ENCODE measurements around the gene ZCCHC13. TPM values are rescaled to one million over a fixed set of nuclear protein-coding genes. Genes with fewer than 3 reads are reported as not detected.

ZCCHC13 gene
- total RNA-seq, 3 donors from 2014 or later = not detected

GRCh38 chrX:74292808-74293123, 11.2 kb upstream of the ZCCHC13 start:
- H3K4me1 ChIP-seq = no peaks in the 10 kb centered on the region
- no peaks in the 10 kb centered on the region for H3K9me3 ChIP-seq
- no peak for DNase-seq (ENCODE audit: low spot score in 2 of 2)
- intact Hi-C loops (cut with DNase I; ENCODE audit: low total_unique reads) = no loop called here
- peak overlapping the region; percentile 90 to 94 for H3K27ac ChIP-seq
- H3K4me3 ChIP-seq = peak overlapping the region; percentile 56 to 71 (median 60)
- peaks cover 0 to 15% of the 10 kb centered on the region in 2 donors for H3K27me3 ChIP-seq
- TF ChIP-seq POLR2AphosphoS5 (IDR thresholded peaks at IDR 0.05) (no peak), CTCF (IDR thresholded peaks at IDR 0.05) (no peak), POLR2A (IDR thresholded peaks at IDR 0.05) (no peak)
- no peaks in the 10 kb centered on the region for H3K36me3 ChIP-seq

- H3K36me3 ChIP-seq = no peaks in the 10 kb centered on the region
- intact Hi-C loops (cut with DNase I; ENCODE audit: low total_unique reads) = no loop called here
- no peaks in the 10 kb centered on the region for H3K4me1 ChIP-seq
- TF ChIP-seq CTCF (IDR thresholded peaks at IDR 0.05) = no peak
- no peak for TF ChIP-seq POLR2AphosphoS5 (IDR thresholded peaks at IDR 0.05)
- no peak for TF ChIP-seq POLR2A (IDR thresholded peaks at IDR 0.05)
- no peaks in the 10 kb centered on the region for H3K9me3 ChIP-seq
- peak overlapping the region; percentile 56 to 71 (median 60) for H3K4me3 ChIP-seq
- H3K27ac ChIP-seq = peak overlapping the region; percentile 90 to 94
- peak; percentile 57 to 65 for DNase-seq (ENCODE audit: low spot score in 2 of 2)
- H3K27me3 ChIP-seq = peaks cover 0 to 15% of the 10 kb centered on the region in 2 donors
Measured at GRCh38 chrX:74293343-74293946, 10.5 kb upstream of the ZCCHC13 start.

GRCh38 chrX:74295101-74295500, 8.9 kb upstream of the ZCCHC13 start:
- intact Hi-C loops (cut with DNase I; ENCODE audit: low total_unique reads) = no loop called here
- no peak for DNase-seq (ENCODE audit: low spot score in 2 of 2)
- Histone ChIP-seq H3K9me3 (no peaks in the 10 kb centered on the region), H3K4me1 (no peaks in the 10 kb centered on the region), H3K27ac (no peak overlapping the region), H3K27me3 (peaks cover 0 to 15% of the 10 kb centered on the region in 2 donors), H3K4me3 (no peak overlapping the region), H3K36me3 (no peaks in the 10 kb centered on the region)
- TF ChIP-seq POLR2AphosphoS5 (IDR thresholded peaks at IDR 0.05) = no peak
- no peak for TF ChIP-seq POLR2A (IDR thresholded peaks at IDR 0.05)
- TF ChIP-seq CTCF (IDR thresholded peaks at IDR 0.05) = no peak

GRCh38 chrX:74297766-74298165, 6.2 kb upstream of the ZCCHC13 start:
- Histone ChIP-seq H3K36me3 (no peaks in the 10 kb centered on the region), H3K4me3 (no peak overlapping the region), H3K27ac (no peak overlapping the region), H3K27me3 (peaks cover 0 to 10% of the 10 kb centered on the region in 2 donors), H3K4me1 (no peaks in the 10 kb centered on the region), H3K9me3 (no peaks in the 10 kb centered on the region)
- intact Hi-C loops (cut with DNase I; ENCODE audit: low total_unique reads) = no loop called here
- TF ChIP-seq POLR2AphosphoS5 (IDR thresholded peaks at IDR 0.05) = no peak
- no peak for TF ChIP-seq CTCF (IDR thresholded peaks at IDR 0.05)
- no peak for TF ChIP-seq POLR2A (IDR thresholded peaks at IDR 0.05)
- DNase-seq (ENCODE audit: low spot score in 2 of 2) = no peak

- DNase-seq (ENCODE audit: low spot score in 2 of 2) = no peak
Measured at GRCh38 chrX:74300869-74301268, 3.1 kb upstream of the ZCCHC13 start.

More at GRCh38 chrX:74300869-74301268, 3.1 kb upstream of the ZCCHC13 start:
- H3K27ac ChIP-seq = no peak overlapping the region
- no peaks in the 10 kb centered on the region for H3K27me3 ChIP-seq
- H3K36me3 ChIP-seq = no peaks in the 10 kb centered on the region
- TF ChIP-seq POLR2A (IDR thresholded peaks at IDR 0.05) = no peak
- no peak for TF ChIP-seq CTCF (IDR thresholded peaks at IDR 0.05)
- TF ChIP-seq POLR2AphosphoS5 (IDR thresholded peaks at IDR 0.05) = no peak
- no peaks in the 10 kb centered on the region for H3K9me3 ChIP-seq
- H3K4me3 ChIP-seq = no peak overlapping the region
- no peaks in the 10 kb centered on the region for H3K4me1 ChIP-seq
- intact Hi-C loops (cut with DNase I; ENCODE audit: low total_unique reads) = no loop called here

All from breast epithelium (tissue), 4 donors.